Activated CD8-positive, alpha-beta T cell treated with anti-CD3 and anti-CD28 coated beads for 36 hours (primary cell): ENCODE data around the gene TMEM41A. TPM values are rescaled to one million over a fixed set of nuclear protein-coding genes. Genes with fewer than 3 reads are reported as not detected.
"Not testable (repeated sequence)": the region's sequence is repeated elsewhere in the genome, so short reads cannot be mapped to it uniquely, and the experiment has no call there.

ENCODE experiments used
- ATAC-seq: fragments of 200-7000 bp; cut with Tn5 transposase; one replicate; pipeline ENCODE4 v1.10.0; 2021; ENCODE audit warnings: mild to moderate bottlenecking, moderate library complexity
- CTCF ChIA-PET: fragments of 350-600 bp; sonication (Branson Sonifier 250); formaldehyde crosslinking; loops from one replicate; lab custom pipeline; 2021; ENCODE audit warnings: antibody characterized with exemption; lab: Charles Lee
- POLR2A ChIA-PET: fragments of 350-600 bp; sonication (Branson Sonifier 250); formaldehyde crosslinking; loops from one replicate; lab custom pipeline; 2021; ENCODE audit warnings: antibody characterized with exemption; lab: Charles Lee
- DNase-seq: peaks from one replicate; pipeline ENCODE4 v3.0.0-alpha.2; 2020
- H3K27ac Mint-ChIP-seq: one replicate; pipeline ENCODE4 v1.8.0; 2021; ENCODE audit warnings: mild to moderate bottlenecking, mixed read lengths
- H3K27me3 Mint-ChIP-seq: one replicate; pipeline ENCODE4 v1.8.0; 2021; ENCODE audit warnings: mixed read lengths
- H3K36me3 Mint-ChIP-seq: one replicate; pipeline ENCODE4 v1.8.0; 2021; ENCODE audit warnings: low read depth, mixed read lengths
- H3K4me1 Mint-ChIP-seq: one replicate; pipeline ENCODE4 v1.8.0; 2021; ENCODE audit warnings: low read depth, mixed read lengths
- H3K4me3 Mint-ChIP-seq: one replicate; pipeline ENCODE4 v1.8.0; 2021; ENCODE audit warnings: mild to moderate bottlenecking, moderate library complexity, mixed read lengths
- H3K9me3 Mint-ChIP-seq: one replicate; pipeline ENCODE4 v1.8.0; 2021; ENCODE audit warnings: mixed read lengths
- intact Hi-C: fragments of 100-400 bp; cut with micrococcal nuclease; formaldehyde crosslinking; loops from one replicate; pipeline ENCODE4 v1.10.0; 2022
- total RNA-seq, 2 experiments: library from RNA; stranded (reverse); gene quantifications; one replicate each; pipeline ENCODE4 v1.2.3, GENCODE V29; 2021
- TF ChIP-seq, protein P1 (sequence below): fragments of 200-600 bp; IDR thresholded peaks from one replicate; pipeline ENCODE4 v1.8.0; 2022; ENCODE audit warnings: antibody characterized with exemption, mild to moderate bottlenecking

TMEM41A gene
- total RNA-seq, 2 experiments from 2014 or later, result 21.5 to 24.5 TPM

DNA sequence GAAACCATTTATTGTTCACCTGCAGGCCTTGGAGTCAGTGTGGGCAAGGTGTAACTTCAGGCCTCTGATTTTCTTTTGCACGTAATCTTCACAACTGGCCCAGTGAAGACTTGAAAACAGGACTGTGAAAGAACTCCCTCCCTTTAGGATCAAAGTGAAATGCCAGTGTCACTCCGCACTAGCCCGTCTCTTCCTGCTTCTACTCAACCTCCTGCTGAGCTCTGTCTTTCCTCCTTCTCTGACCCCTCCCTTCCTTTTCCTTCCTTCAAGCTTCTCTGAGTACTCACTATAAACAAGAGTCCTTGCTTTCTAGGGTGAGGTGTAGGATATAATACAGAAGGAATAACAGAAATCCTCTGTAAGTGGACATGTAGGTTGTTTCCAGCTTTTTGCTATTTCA, 28.5 kb downstream of the TMEM41A start:
- TF ChIP-seq, protein P1, sequence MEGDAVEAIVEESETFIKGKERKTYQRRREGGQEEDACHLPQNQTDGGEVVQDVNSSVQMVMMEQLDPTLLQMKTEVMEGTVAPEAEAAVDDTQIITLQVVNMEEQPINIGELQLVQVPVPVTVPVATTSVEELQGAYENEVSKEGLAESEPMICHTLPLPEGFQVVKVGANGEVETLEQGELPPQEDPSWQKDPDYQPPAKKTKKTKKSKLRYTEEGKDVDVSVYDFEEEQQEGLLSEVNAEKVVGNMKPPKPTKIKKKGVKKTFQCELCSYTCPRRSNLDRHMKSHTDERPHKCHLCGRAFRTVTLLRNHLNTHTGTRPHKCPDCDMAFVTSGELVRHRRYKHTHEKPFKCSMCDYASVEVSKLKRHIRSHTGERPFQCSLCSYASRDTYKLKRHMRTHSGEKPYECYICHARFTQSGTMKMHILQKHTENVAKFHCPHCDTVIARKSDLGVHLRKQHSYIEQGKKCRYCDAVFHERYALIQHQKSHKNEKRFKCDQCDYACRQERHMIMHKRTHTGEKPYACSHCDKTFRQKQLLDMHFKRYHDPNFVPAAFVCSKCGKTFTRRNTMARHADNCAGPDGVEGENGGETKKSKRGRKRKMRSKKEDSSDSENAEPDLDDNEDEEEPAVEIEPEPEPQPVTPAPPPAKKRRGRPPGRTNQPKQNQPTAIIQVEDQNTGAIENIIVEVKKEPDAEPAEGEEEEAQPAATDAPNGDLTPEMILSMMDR, result no peak
- H3K27me3 Mint-ChIP-seq, result no peaks in the 10 kb centered on the region
- intact Hi-C loops, result no loop called here
- no peak overlapping the region for H3K4me3 Mint-ChIP-seq
- ChIA-PET POLR2A (interaction anchor here (1.1 kb wide), 1 partner anchor 18 kb away, joined by 4 read pairs; no protein-coding TSS in a partner anchor), CTCF (no interaction called here)
- no peaks in the 10 kb centered on the region for H3K9me3 Mint-ChIP-seq
- ATAC-seq (no peak), DNase-seq (no peak)
- no peak overlapping the region for H3K27ac Mint-ChIP-seq
- H3K36me3 Mint-ChIP-seq, result peaks cover 16% of the 10 kb centered on the region
- no peaks in the 10 kb centered on the region for H3K4me1 Mint-ChIP-seq

DNA sequence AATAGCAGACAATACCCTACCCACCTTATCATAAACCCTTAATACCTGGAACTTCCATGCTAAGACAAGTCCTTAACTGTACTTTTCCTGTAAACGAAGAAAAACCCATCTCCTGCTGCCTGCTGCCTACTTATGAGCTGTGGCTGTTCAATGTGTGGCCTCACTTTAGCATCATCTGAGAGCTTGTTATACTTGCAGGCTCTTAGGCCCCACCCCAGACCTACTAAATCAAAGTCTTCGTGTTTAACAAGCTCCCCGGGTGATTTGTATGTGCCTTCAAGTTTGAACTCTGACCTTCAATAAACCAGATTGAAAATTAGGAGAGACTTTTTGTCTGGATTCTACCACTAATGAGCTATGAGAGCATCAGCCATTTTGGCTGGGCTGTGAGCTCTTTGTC, 29.3 kb downstream of the TMEM41A start:
- H3K27me3 Mint-ChIP-seq, result no peaks in the 10 kb centered on the region
- ChIA-PET CTCF (interaction anchor here (1.1 kb wide), 1 partner anchor 17 kb away, joined by 4 read pairs; no protein-coding TSS in a partner anchor), POLR2A (interaction anchor here (1.1 kb wide), 1 partner anchor 19 kb away, joined by 4 read pairs; no protein-coding TSS in a partner anchor)
- no peak overlapping the region for H3K4me3 Mint-ChIP-seq
- TF ChIP-seq, protein P1, result no peak
- no peak for ATAC-seq
- no peak overlapping the region for H3K27ac Mint-ChIP-seq
- H3K36me3 Mint-ChIP-seq, result peaks cover 13% of the 10 kb centered on the region
- H3K4me1 Mint-ChIP-seq, result no peaks in the 10 kb centered on the region
- DNase-seq, result no peak
- intact Hi-C loops, result no loop called here
- no peaks in the 10 kb centered on the region for H3K9me3 Mint-ChIP-seq

DNA sequence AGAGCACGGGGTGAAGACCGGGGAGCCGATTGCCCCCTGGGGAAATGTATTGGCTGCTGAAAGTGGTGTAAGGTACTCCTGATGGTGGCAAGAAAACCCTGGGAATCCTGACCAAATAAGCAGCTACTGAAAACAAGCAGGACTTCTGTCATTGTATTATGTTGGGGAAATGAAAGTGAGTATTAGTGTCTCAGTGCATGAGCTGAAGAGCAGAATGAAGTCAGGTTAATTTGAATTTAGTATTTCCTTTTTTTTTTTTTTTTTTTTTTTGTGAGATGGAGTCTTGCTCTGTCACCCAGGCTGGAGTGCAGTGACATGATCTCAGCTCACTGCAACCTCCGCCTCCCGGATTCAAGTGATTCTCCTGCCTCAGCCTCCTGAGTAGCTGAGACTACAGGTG, 32.7 kb downstream of the TMEM41A start:
- intact Hi-C loops, POLR2A ChIA-PET, H3K27me3 Mint-ChIP-seq, ATAC-seq, H3K27ac Mint-ChIP-seq, H3K4me3 Mint-ChIP-seq, H3K9me3 Mint-ChIP-seq, DNase-seq, H3K4me1 Mint-ChIP-seq, CTCF ChIA-PET, H3K36me3 Mint-ChIP-seq: not testable (repeated sequence)

DNA sequence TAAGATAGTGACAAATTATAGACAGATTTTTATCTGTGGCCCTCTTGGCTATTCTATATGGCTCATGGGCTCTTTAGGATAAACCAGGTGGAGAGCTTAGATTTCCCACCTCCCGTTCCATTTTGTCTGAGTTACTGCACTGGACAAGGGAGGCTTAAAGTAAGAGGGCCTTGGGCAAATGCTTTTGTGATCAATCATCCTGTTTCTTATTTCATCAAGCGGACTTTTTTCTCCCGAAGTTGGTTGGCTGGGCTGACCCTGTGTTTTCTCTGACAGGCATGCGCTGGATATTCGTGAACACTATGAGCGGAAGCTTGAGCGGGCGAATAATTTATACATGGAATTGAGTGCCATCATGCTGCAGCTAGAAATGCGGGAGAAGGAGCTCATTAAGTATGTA, 33.4 kb downstream of the TMEM41A start:
- TF ChIP-seq, protein P1, result no peak
- intact Hi-C loops, result no loop called here
- Mint-ChIP-seq H3K36me3 (peaks cover 2% of the 10 kb centered on the region), H3K27me3 (no peaks in the 10 kb centered on the region), H3K9me3 (no peaks in the 10 kb centered on the region), H3K27ac (no peak overlapping the region), H3K4me3 (no peak overlapping the region), H3K4me1 (no peaks in the 10 kb centered on the region)
- ChIA-PET CTCF (no interaction called here), POLR2A (no interaction called here)
- ATAC-seq (no peak), DNase-seq (no peak)

DNA sequence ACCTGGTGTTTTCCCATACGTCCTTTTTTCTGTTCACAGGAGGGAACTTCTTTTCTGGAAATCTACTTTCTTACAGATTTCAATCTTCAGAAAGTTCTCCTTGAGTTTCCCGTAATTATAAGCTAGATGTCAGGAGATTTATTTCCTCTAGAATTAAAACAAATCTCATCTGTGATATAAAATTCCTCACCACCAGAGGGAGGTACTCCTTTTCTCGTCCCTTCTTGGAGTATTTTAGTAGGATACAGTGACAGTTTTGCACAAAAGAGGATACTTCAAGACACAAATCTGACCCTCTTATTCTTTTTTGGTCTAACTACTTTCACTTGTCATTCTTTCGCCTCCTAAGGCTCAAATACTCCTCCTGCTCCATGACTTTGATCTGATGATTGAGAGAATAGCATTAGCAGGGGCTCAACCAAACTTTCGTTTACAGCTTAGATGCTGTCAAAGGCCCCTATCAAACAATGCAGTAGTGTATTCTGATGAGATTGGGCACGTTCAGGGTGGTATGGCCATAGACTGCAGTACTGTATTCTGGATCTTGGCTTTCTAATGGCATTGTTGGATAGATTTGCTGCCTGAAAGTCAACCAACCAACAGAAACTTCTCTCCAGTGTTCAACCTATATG, 38.0 kb downstream of the TMEM41A start:
- intact Hi-C loops, result no loop called here
- ChIA-PET CTCF (interaction anchor here (0.9 to 2.9 kb wide), 6 partner anchors 10 to 200 kb away, joined by 3 to 14 read pairs (median 4); no protein-coding TSS in a partner anchor), POLR2A (interaction anchor here (0.9 kb wide), 1 partner anchor 74 kb away, joined by 3 read pairs; no protein-coding TSS in a partner anchor)
- H3K9me3 Mint-ChIP-seq, result no peaks in the 10 kb centered on the region
- no peaks in the 10 kb centered on the region for H3K4me1 Mint-ChIP-seq
- H3K36me3 Mint-ChIP-seq, result no peaks in the 10 kb centered on the region
- ATAC-seq (no peak), DNase-seq (no peak)
- no peaks in the 10 kb centered on the region for H3K27me3 Mint-ChIP-seq
- no peak overlapping the region for H3K27ac Mint-ChIP-seq
- H3K4me3 Mint-ChIP-seq, result no peak overlapping the region
- TF ChIP-seq, protein P1, result peak; percentile 25
